SIG-M5 (cell line): ENCODE measurements around the gene EFEMP1.
"Not testable (repeated sequence)": the region's sequence is repeated elsewhere in the genome, so short reads cannot be mapped to it uniquely, and the experiment has no call there.

Experiments
- DNase-seq: peaks from one replicate; lab custom pipeline; 2025; lab: John Stamatoyannopoulos, UW

Gene EFEMP1

GRCh38 chr2:55865096-55865835 is 58.3 kb downstream of the EFEMP1 start:
- DNase-seq = no peak

GRCh38 chr2:55864351-55865084 is 59.1 kb downstream of the EFEMP1 start:
- no peak for DNase-seq

GRCh38 chr2:55862673-55863390 is 60.8 kb downstream of the EFEMP1 start:
- no peak for DNase-seq

DNA sequence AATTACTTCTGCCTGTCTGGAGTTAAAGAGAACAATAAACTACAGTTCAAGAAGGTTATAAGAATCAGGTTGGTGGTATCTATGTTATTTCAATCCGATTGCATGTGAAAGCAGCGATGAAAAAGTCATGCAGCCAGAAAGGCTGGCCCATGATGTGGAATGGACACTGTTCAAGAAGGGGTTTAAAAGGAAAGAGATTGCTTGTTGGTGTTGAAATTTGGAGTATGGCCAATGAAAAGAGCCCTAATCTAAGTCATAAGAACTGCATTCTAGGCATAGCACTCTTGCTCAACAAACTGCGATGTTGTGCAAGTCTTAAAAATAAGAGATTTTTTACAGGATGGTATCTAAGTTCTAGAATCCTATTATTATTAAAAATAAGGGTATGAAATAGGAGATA is 61.3 kb downstream of the EFEMP1 start:
- DNase-seq = no peak

DNA sequence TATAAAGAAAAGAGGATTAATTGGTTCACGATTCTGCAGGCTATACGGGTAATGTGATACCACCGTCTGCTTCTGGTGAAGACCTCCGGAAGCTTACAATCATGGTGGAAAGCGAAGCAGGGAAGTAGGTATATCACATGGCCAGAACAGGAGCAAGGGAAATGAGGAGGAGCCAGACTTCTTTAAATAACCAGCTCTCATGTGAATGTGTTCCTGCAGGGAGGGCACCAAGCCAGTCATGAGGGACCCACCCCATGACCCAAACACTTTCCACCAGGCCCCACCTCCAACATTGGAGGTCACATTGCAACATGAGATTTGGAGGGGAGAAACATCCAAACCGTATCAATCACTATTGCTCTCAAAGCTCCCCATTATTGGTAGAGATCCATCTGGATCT is 61.8 kb downstream of the EFEMP1 start:
- DNase-seq = no peak

DNA sequence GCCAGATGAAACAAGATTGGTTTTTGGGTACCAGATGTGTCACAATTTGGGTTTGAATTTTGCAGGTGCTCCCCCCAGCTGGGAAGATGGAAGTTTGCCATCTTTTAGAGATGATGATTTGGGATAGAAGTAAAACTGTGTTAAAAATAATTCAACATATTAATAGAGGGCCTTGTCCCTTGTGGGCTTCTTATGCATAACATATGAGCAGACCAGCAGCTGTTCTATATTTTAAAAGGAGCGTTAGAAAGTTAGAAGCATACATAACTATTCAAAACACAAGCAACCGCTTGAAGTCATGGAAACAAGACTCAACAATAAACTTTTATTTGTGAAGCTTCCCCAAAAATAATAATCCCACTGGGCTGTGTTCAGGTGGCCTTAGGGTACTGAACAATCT is 62.8 kb downstream of the EFEMP1 start:
- no peak for DNase-seq

DNA sequence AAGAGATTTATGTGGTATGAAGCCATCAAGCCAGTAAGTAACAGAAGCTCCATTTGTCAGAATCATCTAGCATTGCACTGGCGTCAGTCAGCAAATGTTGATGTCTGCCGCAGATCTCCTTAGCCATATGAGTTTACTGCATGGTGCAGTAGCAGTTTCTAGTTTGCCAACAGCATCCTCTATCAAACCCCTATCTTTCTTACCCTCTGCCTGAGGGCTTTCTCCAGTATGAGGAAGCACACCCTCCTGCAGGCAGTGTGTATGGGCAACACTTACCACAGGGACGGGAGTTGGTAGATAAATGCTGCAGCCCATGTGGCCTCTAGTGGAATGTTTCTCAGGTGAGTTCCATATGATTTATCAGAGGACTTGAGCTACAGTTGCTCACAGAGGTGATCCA is 63.7 kb downstream of the EFEMP1 start:
- DNase-seq = no peak

DNA sequence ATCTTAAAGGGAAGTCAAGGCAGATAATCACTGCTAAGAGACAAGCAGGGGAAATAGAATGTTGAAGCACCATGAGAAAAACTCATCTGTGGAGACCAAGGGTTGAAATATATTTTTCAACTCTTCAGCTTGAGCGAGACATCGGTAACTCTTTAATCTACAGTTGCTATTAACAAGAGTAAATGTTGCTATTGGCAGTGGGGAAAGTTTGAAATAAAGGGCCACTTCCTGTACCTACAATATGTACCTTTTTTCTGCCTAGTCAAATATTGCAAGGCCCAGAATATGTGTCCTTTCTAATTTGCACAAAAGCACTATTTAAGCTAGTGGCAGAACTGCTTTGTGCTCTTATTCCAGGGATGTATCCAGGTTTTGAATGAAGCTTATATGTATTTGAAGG is 65.8 kb downstream of the EFEMP1 start:
- DNase-seq = no peak

GRCh38 chr2:55856936-55857335 is 66.6 kb downstream of the EFEMP1 start:
- no peak for DNase-seq

- no peak for DNase-seq
These were observed 75.5 kb downstream of the EFEMP1 start for GRCh38 chr2:55848096-55848495.

DNA sequence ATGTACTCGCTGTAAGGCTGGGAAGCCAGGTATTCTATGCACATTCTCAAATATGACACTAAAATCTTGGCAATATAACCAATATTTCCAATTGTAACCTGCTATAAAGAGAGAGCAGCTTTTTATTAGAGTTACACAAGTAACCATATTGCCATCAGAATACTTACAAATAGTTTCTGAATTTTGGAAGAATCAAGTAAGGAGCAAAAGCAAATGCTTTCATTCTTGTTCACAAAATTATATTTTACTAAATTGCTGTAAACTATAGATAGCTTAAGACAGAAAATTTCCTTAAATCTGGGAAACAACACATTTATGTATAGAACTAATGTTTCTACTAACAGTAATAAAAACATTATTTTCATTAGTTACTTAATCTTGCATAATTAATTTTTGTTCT is 77.2 kb downstream of the EFEMP1 start:
- DNase-seq = no peak

- DNase-seq = no peak
These were observed 78.6 kb downstream of the EFEMP1 start for GRCh38 chr2:55844986-55845385.

DNA sequence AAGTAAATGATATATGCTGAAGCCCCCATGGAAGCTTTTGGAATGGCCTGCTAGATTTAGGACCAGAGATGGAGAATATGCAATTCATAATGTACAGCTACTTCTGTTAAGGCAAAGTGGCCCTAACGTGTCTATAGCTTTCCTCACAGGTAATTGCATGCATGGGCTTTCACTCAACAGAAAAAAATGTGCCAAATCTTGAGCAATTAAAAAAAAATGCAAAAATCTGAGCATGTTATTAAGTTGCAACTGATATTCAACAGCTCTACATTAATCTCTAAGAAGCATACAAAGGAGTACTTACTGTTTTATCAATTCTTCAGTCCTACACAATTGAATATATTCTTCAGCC is 79.6 kb downstream of the EFEMP1 start:
- no peak for DNase-seq

DNA sequence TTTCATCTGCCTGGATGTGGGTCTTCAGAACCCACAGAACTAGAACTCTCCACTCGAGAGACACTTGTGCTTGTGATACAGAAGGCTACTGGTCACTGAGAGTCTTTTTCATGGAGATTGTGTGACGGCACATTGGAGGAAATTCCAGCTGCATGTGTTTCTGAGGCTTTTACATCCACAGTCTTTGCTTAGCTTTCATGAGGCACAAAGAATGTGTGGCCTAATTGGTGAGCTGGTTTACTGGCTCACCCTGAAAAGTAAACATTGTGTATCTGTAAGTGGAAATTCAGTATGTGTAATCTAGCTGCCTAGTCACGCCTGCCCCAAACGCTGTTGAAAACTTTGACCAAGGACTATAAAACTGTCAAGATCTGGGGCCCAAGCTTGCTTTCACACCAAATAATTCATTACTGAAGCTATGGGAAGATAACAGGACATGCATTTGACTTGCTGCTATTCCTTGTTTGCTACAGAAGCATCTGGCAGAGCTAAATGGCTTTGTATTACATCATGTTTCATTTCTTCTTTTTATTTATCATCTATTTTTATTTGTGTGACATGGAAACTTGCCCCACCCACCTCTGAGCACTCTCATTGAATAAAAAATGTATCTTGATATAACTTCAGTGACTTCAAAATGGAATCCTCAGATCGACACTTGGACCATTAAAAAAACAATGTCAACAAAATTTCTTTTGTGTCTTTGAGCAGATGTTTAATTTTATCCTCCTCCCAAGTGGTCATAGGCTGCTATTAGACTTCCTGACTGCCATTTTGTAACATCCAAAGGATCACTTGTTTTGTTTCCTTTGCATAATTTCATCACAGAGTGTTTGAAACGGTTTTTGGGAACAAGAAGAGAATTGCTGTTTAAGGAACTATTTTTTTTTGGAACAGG is 80.2 kb downstream of the EFEMP1 start:
- no peak for DNase-seq

GRCh38 chr2:55842046-55842445 is 81.5 kb downstream of the EFEMP1 start:
- DNase-seq = no peak

GRCh38 chr2:55840460-55840859 is 83.1 kb downstream of the EFEMP1 start:
- DNase-seq = no peak

- no peak for DNase-seq
These were observed 84.3 kb downstream of the EFEMP1 start for GRCh38 chr2:55839182-55839819.

- DNase-seq = no peak
These were observed 84.9 kb downstream of the EFEMP1 start for GRCh38 chr2:55838653-55839052.

DNA sequence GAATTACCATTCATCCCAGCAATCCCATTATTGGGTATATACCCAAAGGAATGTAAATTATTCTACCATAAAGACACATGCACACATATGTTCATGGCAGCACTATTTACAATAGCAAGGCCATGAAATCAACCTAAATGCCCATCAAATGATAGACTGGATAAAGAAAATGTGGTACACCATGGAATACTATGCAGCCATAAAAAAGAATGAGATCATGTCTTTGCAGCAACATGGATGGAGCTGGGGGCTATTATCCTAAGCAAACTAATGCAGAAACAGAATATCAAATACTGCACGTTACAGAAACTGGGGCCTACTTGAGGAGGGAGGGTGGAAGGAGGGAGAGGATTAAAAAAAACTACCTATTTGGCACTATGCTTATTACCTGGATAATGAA is 85.5 kb downstream of the EFEMP1 start:
- not testable (repeated sequence) for DNase-seq

GRCh38 chr2:55837073-55837472 is 86.5 kb downstream of the EFEMP1 start:
- no peak for DNase-seq

DNA sequence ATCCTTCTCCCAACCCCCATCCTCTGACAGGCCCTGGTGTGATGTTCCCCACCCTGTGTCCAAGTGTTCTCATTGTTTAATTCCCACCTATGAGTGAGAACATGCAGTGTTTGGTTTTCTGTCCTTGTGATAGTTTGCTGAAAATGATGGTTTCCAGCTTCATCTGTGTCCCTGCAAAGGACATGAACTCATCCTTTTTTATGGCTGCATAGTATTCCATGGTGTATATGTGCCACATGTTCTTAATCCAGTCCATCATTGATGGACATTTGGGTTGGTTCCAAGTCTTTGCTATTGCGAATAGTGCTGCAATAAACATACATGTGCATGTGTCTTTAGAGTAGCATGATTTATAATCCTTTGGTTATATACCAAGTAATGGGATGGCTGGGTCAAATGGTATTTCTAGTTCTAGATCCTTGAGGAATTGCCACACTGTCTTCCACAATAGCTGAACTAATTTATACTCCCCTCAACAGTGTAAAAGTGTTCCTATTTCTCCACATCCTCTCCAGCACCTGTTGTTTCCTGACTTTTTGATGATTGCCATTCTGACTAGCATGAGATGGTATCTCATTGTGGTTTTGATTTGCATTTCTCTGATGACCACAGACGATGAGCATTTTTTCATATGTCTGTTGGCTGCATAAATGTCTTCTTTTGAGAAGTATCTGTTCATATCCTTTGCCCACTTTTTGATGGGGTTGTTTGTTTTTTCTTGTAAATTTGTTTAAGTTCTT is 91.7 kb downstream of the EFEMP1 start:
- not testable (repeated sequence) for DNase-seq
